T-cell (primary cell): ENCODE results near the gene ATL1. TPM values are rescaled to one million over a fixed set of nuclear protein-coding genes. Genes with fewer than 3 reads are reported as not detected.
A peak's percentile ranks its signal among the peaks of the same experiment; 100 is the strongest.

ENCODE experiments used
- ATAC-seq, 4 experiments: fragments of 200-7000 bp in 3 of 4; fragments of 150-1000 bp in 1 of 4; cut with Tn5 transposase; replicated peaks in 1 of 4; 1 replicate in 3 of 4; 2 replicates in 1 of 4; pipeline ENCODE4 v1.10.0; 2021; ENCODE audit warnings: moderate library complexity in 3 of 4, mild to moderate bottlenecking in 2 of 4, moderate number of reproducible peaks in 1 of 4
- CTCF ChIA-PET, 2 donors: fragments of 300-600 bp; sonication (Branson Sonifier 250); formaldehyde crosslinking; loops; one replicate each; lab custom pipeline; 2022; ENCODE audit warnings: antibody characterized with exemption in 2 of 2; lab: Charles Lee
- POLR2A ChIA-PET, 2 donors: fragments of 300-600 bp; sonication (Branson Sonifier 250); formaldehyde crosslinking; loops; one replicate each; lab custom pipeline; 2022; ENCODE audit warnings: antibody characterized with exemption in 2 of 2; lab: Charles Lee
- DNase-seq, 35 experiments: peaks; one replicate each; pipeline versions ENCODE4 v3.0.0 to v3.0.0-alpha.2; 2013 to 2023
- H3K27ac ChIP-seq: one replicate; pipeline ENCODE4 v1.5.1; 2013; ENCODE audit warnings: low read length
- H3K27me3 ChIP-seq, 2 experiments: replicated peaks in 1 of 2; 1 replicate in 1 of 2; 2 replicates in 1 of 2; pipeline versions ENCODE4 v1.6.1 to v1.7.0; 2013; ENCODE audit warnings: low read length in 1 of 2, mixed read lengths in 1 of 2; ENCODE audit not compliant: control insufficient read depth in 2 of 2, insufficient read depth in 2 of 2; ENCODE audit errors: extremely low read depth in 1 of 2
- H3K36me3 ChIP-seq, 2 donors: 1 replicate in 1 of 2; 2 replicates in 1 of 2; pipeline versions ENCODE4 v1.6.1 to v1.7.0; 2013; ENCODE audit warnings: low read length in 1 of 2; ENCODE audit not compliant: control insufficient read depth in 2 of 2, insufficient read depth in 1 of 2; ENCODE audit errors: extremely low read depth in 1 of 2
- H3K4me1 ChIP-seq, 2 experiments: 1 replicate in 1 of 2; 2 replicates in 1 of 2; pipeline versions ENCODE4 v1.6.1 to v1.7.0; 2013; ENCODE audit warnings: low read length in 2 of 2, mixed read lengths in 1 of 2; ENCODE audit not compliant: insufficient read depth in 2 of 2, control insufficient read depth in 1 of 2; ENCODE audit errors: extremely low read depth in 1 of 2
- H3K4me3 ChIP-seq, 2 donors: 1 replicate in 1 of 2; 2 replicates in 1 of 2; pipeline versions ENCODE4 v1.5.1 to v1.7.0; 2013; ENCODE audit warnings: mild to moderate bottlenecking in 2 of 2, low read length in 1 of 2, moderate library complexity in 1 of 2; ENCODE audit not compliant: control insufficient read depth in 1 of 2; ENCODE audit errors: extremely low read depth in 1 of 2
- H3K9me3 ChIP-seq: 2 replicates; pipeline ENCODE4 v1.7.0; 2013
- H3K27ac Mint-ChIP-seq, 2 donors: one replicate each; pipeline ENCODE4 v1.8.0; 2020 to 2021; ENCODE audit warnings: mild to moderate bottlenecking in 2 of 2, mixed read lengths in 2 of 2
- H3K27me3 Mint-ChIP-seq, 2 donors: one replicate each; pipeline ENCODE4 v1.8.0; 2021 to 2022; ENCODE audit warnings: mixed read lengths in 2 of 2
- H3K36me3 Mint-ChIP-seq: one replicate; pipeline ENCODE4 v1.8.0; 2021; ENCODE audit warnings: mixed read lengths
- H3K4me1 Mint-ChIP-seq, 3 donors: one replicate each; pipeline ENCODE4 v1.8.0; 2020 to 2022; ENCODE audit warnings: mixed read lengths in 3 of 3, mild to moderate bottlenecking in 1 of 3
- H3K4me3 Mint-ChIP-seq, 3 donors: one replicate each; pipeline ENCODE4 v1.8.0; 2020 to 2022; ENCODE audit warnings: mild to moderate bottlenecking in 3 of 3, mixed read lengths in 3 of 3, moderate library complexity in 3 of 3
- H3K9me3 Mint-ChIP-seq, 3 donors: one replicate each; pipeline ENCODE4 v1.8.0; 2020 to 2022; ENCODE audit warnings: mixed read lengths in 3 of 3
- WGBS: methylation state at CpG from one replicate; pipeline ENCODE4 v1.1.5; 2013; ENCODE audit warnings: missing lambda C conversion rate; ENCODE audit not compliant: insufficient coverage; 5-methylcytosine and 5-hydroxymethylcytosine counted together
- total RNA-seq, 35 experiments: library from RNA in 6 of 35; stranded (reverse) in 6 of 35; fragments of 120-200 nt in 1 of 35; gene quantifications; one replicate each; pipeline versions ENCODE4 v1.2.1 to v1.2.4 and lab custom pipeline; 2013 to 2026

ATL1 gene
- total RNA-seq, 5 donors from 2014 or later (not counting 1 experiment from before 2014, with no cell fraction given): 1.2 to 3.2 (median 2.1) TPM

DNA sequence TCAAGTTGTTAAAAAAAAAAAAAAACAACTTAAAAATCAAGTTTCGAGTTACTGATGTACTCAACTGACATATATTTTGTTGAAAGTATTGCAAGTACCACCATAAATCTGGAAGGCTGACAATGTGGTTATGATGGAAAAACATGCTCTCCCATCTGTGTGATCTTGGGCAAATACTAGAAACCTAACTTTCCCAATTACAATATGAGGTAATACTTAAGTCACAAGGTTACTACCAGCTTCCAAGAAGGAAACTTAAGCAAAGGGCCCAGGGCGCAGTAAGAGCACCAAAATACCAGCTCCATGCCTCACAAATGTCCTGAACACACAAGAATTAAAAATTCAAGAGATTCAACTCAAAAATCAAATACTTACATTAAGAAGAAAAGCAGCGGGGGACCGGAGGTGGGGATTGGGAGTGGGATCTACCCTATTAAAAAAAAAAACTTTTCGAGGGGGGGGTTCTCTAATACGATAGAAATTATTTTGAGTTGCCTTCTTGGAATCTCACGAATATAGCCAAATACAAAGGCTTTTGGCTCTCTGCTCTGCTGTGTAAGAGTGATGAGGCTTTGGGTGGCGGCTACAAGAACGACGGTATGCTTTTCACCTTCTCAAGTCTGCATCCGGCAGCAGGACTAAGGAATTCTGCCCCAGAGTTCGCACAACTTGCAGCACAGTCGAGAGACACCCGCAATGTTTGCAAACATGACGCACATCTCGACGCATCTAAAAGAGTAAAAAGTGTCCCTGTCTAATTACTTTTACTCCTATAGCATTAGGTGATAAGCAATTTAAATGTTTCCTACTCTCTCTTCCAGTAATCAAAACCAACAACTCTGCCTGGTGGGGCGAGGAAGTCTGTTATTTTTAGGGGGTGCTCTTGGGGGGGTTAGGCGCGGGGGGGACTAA, 107.1 kb downstream of the ATL1 start:
- Histone ChIP-seq H3K4me3 (peak overlapping the region; percentile 64 to 88), H3K4me1 (peaks cover 3 to 8% of the 10 kb centered on the region in 2 experiments), H3K36me3 (no peaks in the 10 kb centered on the region), H3K27ac (no peak overlapping the region), H3K27me3 (no peaks in the 10 kb centered on the region), H3K9me3 (no peaks in the 10 kb centered on the region)
- H3K36me3 Mint-ChIP-seq: peaks cover 13% of the 10 kb centered on the region
- H3K27me3 Mint-ChIP-seq: no peaks in the 10 kb centered on the region
- POLR2A ChIA-PET: interaction anchor here in 1 of 2 donors (0.7 kb wide), 2 partner anchors 17 to 35 kb away, joined by 3 to 11 read pairs; no protein-coding TSS in a partner anchor
- no peaks in the 10 kb centered on the region for H3K9me3 Mint-ChIP-seq
- CTCF ChIA-PET: interaction anchor here (0.6 to 0.7 kb wide), 5 partner anchors 10 to 347 kb away, joined by 3 to 6 read pairs (median 4); no protein-coding TSS in a partner anchor
- ATAC-seq (peak; percentile 26 to 85 (median 36)), DNase-seq (peak in 34 of 35 experiments; percentile 20 to 76 (median 50))
- 40% methylated on average over 1 of the region's 20 CpGs for WGBS
- peak overlapping the region; percentile 58 to 68 for H3K27ac Mint-ChIP-seq
- H3K4me1 Mint-ChIP-seq: peaks cover 19 to 28% (median 26%) of the 10 kb centered on the region in 3 donors
- no peak overlapping the region for H3K4me3 Mint-ChIP-seq

DNA sequence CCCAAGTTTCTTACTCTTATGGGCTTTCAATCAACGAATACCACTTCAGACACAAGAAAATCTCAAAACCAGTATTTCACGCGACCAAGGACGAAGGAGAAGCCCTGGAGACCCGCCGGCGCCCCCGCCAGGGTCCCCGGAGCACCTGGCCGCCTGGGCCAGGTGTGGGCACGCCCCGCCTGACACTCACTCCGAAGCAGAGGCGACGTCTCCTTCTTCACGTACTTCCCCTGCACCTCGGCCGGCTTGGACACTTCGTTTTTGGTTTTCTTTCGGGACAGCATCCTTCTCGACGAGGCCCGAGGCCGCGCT, 107.7 kb downstream of the ATL1 start:
- H3K27me3 Mint-ChIP-seq: no peaks in the 10 kb centered on the region
- WGBS: 0% methylated on average over 25 of the region's 25 CpGs

GRCh38 chr14:50667996-50668825, 108.3 kb downstream of the ATL1 start, which contains the start of gene SAV1:
TSS of gene SAV1 (minus strand) at chr14:50668306. CDS start at chr14:50667967, 339 bp downstream.
- Mint-ChIP-seq H3K36me3 (peaks cover 10% of the 10 kb centered on the region), H3K27me3 (no peaks in the 10 kb centered on the region), H3K9me3 (no peaks in the 10 kb centered on the region), H3K4me1 (peaks cover 19 to 26% (median 26%) of the 10 kb centered on the region in 3 donors), H3K4me3 (no peak within 1 kb of the TSS), H3K27ac (peak within 1 kb of the TSS; percentile 58 to 68)
- peak in 34 of 35 experiments; percentile 7 to 67 (median 25) for DNase-seq
- ChIA-PET POLR2A (interaction anchor here (0.7 kb wide), 2 partner anchors 10 to 192 kb away, joined by 3 read pairs; no protein-coding TSS in a partner anchor), CTCF (no interaction called here)
- peak; percentile 48 to 70 (median 65) for ATAC-seq
- no peaks in the 10 kb centered on the region for H3K36me3 ChIP-seq
- peaks cover 3 to 8% of the 10 kb centered on the region in 2 experiments for H3K4me1 ChIP-seq
- H3K4me3 ChIP-seq: peak within 1 kb of the TSS; percentile 64 to 88
- H3K27ac ChIP-seq: no peak within 1 kb of the TSS
- no peaks in the 10 kb centered on the region for H3K9me3 ChIP-seq
- no peaks in the 10 kb centered on the region for H3K27me3 ChIP-seq
- under 1% methylated on average over 86 of the region's 92 CpGs for WGBS

More for the DNA sequence above, 107.7 kb downstream of the ATL1 start:
- Histone ChIP-seq H3K4me1 (peaks cover 3 to 8% of the 10 kb centered on the region in 2 experiments), H3K36me3 (no peaks in the 10 kb centered on the region), H3K27me3 (no peaks in the 10 kb centered on the region), H3K27ac (no peak overlapping the region), H3K4me3 (peak overlapping the region; percentile 64 to 88), H3K9me3 (no peaks in the 10 kb centered on the region)
- H3K27ac Mint-ChIP-seq: peak overlapping the region; percentile 58 to 68
- peak in 27 of 35 experiments; percentile 1 to 51 (median 20) for DNase-seq
- H3K9me3 Mint-ChIP-seq: no peaks in the 10 kb centered on the region
- POLR2A ChIA-PET: interaction anchor here in 1 of 2 donors (0.7 kb wide), 1 partner anchor 10 kb away, joined by 3 read pairs; no protein-coding TSS in a partner anchor
- peaks cover 13% of the 10 kb centered on the region for H3K36me3 Mint-ChIP-seq
- CTCF ChIA-PET: no interaction called here
- ATAC-seq: peak; percentile 59 to 69 (median 62)
- H3K4me3 Mint-ChIP-seq: no peak overlapping the region
- peaks cover 19 to 28% (median 26%) of the 10 kb centered on the region in 3 donors for H3K4me1 Mint-ChIP-seq

- H3K27ac Mint-ChIP-seq: no peak overlapping the region
- DNase-seq (no peak), ATAC-seq (no peak)
- H3K36me3 Mint-ChIP-seq: peaks cover 6% of the 10 kb centered on the region
- no CpG with 5 or more reads among the region's 6 CpGs for WGBS
- CTCF ChIA-PET: no interaction called here
- no peaks in the 10 kb centered on the region for H3K27me3 ChIP-seq
- peaks cover 3 to 8% of the 10 kb centered on the region in 2 experiments for H3K4me1 ChIP-seq
- no peaks in the 10 kb centered on the region for H3K9me3 ChIP-seq
- peak overlapping the region; percentile 64 to 88 for H3K4me3 ChIP-seq
- H3K36me3 ChIP-seq: no peaks in the 10 kb centered on the region
- POLR2A ChIA-PET: interaction anchor here in 1 of 2 donors (0.7 kb wide), 1 partner anchor 192 kb away, joined by 3 read pairs; no protein-coding TSS in a partner anchor
- peaks cover 18 to 23% (median 22%) of the 10 kb centered on the region in 3 donors for H3K4me1 Mint-ChIP-seq
- H3K27ac ChIP-seq: no peak overlapping the region
- no peak overlapping the region for H3K4me3 Mint-ChIP-seq
- no peaks in the 10 kb centered on the region for H3K9me3 Mint-ChIP-seq
- no peaks in the 10 kb centered on the region for H3K27me3 Mint-ChIP-seq
Observed at GRCh38 chr14:50668826-50669143, 108.8 kb downstream of the ATL1 start.

DNA sequence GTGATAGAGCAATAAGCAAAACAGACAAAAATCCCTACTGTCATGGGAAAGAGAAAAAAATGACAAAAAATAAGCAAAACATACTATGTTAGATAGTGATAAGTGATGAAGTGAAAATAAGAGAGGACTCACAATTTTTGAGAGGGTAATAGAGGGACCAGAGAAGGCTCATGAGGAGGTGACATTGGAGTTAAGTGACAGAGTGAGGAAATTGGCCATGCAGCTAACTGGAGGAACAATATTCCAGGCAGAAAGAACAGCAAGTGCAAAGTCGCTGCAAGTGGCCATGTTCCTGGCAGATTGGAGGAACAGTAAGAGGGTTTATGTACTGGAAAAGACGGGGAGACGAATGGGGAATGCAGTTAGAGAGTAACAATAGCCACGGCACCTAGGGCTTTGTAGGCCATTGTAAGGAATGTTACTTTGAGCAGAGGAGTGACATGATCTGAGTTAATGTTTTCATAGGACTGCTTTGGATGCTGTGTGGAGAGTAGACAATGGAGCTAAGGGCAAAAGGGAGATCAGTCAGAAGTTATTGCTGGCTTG, 109.6 kb downstream of the ATL1 start:
- 100% methylated on average over 4 of the region's 4 CpGs for WGBS
- Histone ChIP-seq H3K27me3 (no peaks in the 10 kb centered on the region), H3K36me3 (no peaks in the 10 kb centered on the region), H3K4me1 (peaks cover 3 to 8% of the 10 kb centered on the region in 2 experiments), H3K9me3 (no peaks in the 10 kb centered on the region), H3K4me3 (no peak overlapping the region), H3K27ac (no peak overlapping the region)
- peaks cover 16 to 20% (median 17%) of the 10 kb centered on the region in 3 donors for H3K4me1 Mint-ChIP-seq
- no peak overlapping the region for H3K4me3 Mint-ChIP-seq
- H3K27ac Mint-ChIP-seq: no peak overlapping the region
- CTCF ChIA-PET: no interaction called here
- peaks cover 3% of the 10 kb centered on the region for H3K36me3 Mint-ChIP-seq
- H3K9me3 Mint-ChIP-seq: no peaks in the 10 kb centered on the region
- POLR2A ChIA-PET: no interaction called here
- DNase-seq (no peak), ATAC-seq (no peak)
- H3K27me3 Mint-ChIP-seq: no peaks in the 10 kb centered on the region
